GM21381 (cell line): ENCODE measurements around the gene TOMT.

ENCODE experiments used
- ATAC-seq: cut with Tn5 transposase; IDR thresholded peaks from one replicate; pipeline ENCODE4 v1.9.1; 2021; ENCODE audit warnings: mild to moderate bottlenecking, moderate library complexity; ENCODE audit not compliant: unreplicated experiment

Gene TOMT

DNA sequence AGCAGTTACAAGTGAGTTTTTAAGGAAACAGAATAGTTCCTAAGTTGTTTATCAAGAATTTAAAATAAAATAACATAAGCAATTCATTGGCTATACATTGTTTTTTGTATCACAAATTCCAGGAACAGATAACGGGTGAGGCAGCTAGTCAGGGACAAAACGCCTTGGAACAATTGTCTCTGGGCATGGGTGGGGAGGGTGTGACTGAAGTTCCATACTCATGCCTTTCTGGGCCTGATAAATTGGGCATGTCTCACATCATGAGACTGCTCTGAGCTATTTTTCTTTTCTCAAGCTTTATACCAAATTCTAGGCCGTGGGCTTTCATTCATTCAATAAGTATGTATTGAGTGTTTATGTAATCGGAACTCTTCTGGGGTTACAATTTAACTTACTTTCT lies 51.4 kb downstream of the TOMT start:
- ATAC-seq: no peak
